Neutrophil (primary cell): Measurements from ENCODE around the gene NAALADL2.

ENCODE experiments used
- H3K27ac ChIP-seq: fragments of 200-600 bp; sonication (generic); 2 replicates; pipeline ENCODE4 v1.5.1; 2016; ENCODE audit warnings: mild to moderate bottlenecking, moderate library complexity
- H3K27me3 ChIP-seq: fragments of 200-600 bp; sonication (generic); 2 replicates; pipeline ENCODE4 v1.6.0; 2016; ENCODE audit warnings: mild to moderate bottlenecking
- H3K36me3 ChIP-seq: fragments of 200-600 bp; sonication (generic); 2 replicates; pipeline ENCODE4 v1.5.1; 2017
- H3K4me1 ChIP-seq, 2 experiments: fragments of 200-600 bp in 1 of 2; sonication (generic) in 1 of 2; 1 replicate in 1 of 2; 2 replicates in 1 of 2; pipeline versions ENCODE4 v1.5.1 to v1.6.1; 2013 to 2016; ENCODE audit warnings: low read depth in 1 of 2, low read length in 1 of 2, mild to moderate bottlenecking in 1 of 2, moderate library complexity in 1 of 2; ENCODE audit not compliant: control insufficient read depth in 1 of 2, insufficient read depth in 1 of 2
- H3K4me3 ChIP-seq, 2 experiments: fragments of 200-600 bp in 1 of 2; sonication (generic) in 1 of 2; 1 replicate in 1 of 2; 2 replicates in 1 of 2; pipeline ENCODE4 v1.5.1; 2013 to 2016; ENCODE audit warnings: low read depth in 1 of 2, low read length in 1 of 2, mild to moderate bottlenecking in 1 of 2, moderate library complexity in 1 of 2
- H3K9me3 ChIP-seq: fragments of 200-600 bp; sonication (generic); 2 replicates; pipeline ENCODE4 v1.5.1; 2016
- TF ChIP-seq, protein P1 (sequence below): fragments of 200-600 bp; sonication (generic); IDR thresholded peaks from 2 replicates; pipeline ENCODE4 v1.5.1; 2016; ENCODE audit warnings: antibody characterized with exemption

The NAALADL2 gene

DNA sequence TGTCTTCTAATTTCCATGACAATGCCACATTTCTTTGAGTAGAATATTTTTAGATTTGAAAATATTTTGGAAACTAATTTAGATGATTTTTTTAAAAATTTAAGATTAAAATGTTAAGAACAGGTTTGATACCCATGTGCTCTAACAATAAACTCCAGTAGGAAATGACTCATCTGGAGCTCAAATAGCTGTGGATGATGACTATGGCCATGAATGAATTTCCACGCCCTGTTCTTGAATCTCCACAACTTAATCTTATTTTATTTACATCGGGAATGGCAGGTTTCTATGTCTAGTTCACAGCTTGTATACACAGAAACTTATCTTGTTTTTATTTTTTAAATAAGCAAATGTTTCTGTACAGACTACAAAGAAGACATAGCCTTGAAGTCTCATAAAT is 726.8 kb downstream of the NAALADL2 start:
- TF ChIP-seq, protein P1, sequence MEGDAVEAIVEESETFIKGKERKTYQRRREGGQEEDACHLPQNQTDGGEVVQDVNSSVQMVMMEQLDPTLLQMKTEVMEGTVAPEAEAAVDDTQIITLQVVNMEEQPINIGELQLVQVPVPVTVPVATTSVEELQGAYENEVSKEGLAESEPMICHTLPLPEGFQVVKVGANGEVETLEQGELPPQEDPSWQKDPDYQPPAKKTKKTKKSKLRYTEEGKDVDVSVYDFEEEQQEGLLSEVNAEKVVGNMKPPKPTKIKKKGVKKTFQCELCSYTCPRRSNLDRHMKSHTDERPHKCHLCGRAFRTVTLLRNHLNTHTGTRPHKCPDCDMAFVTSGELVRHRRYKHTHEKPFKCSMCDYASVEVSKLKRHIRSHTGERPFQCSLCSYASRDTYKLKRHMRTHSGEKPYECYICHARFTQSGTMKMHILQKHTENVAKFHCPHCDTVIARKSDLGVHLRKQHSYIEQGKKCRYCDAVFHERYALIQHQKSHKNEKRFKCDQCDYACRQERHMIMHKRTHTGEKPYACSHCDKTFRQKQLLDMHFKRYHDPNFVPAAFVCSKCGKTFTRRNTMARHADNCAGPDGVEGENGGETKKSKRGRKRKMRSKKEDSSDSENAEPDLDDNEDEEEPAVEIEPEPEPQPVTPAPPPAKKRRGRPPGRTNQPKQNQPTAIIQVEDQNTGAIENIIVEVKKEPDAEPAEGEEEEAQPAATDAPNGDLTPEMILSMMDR, result no peak
- no peaks in the 10 kb centered on the region for H3K36me3 ChIP-seq
- no peak overlapping the region for H3K27ac ChIP-seq
- H3K9me3 ChIP-seq, result no peaks in the 10 kb centered on the region
- no peak overlapping the region for H3K4me3 ChIP-seq
- H3K4me1 ChIP-seq, result no peaks in the 10 kb centered on the region
- no peaks in the 10 kb centered on the region for H3K27me3 ChIP-seq

DNA sequence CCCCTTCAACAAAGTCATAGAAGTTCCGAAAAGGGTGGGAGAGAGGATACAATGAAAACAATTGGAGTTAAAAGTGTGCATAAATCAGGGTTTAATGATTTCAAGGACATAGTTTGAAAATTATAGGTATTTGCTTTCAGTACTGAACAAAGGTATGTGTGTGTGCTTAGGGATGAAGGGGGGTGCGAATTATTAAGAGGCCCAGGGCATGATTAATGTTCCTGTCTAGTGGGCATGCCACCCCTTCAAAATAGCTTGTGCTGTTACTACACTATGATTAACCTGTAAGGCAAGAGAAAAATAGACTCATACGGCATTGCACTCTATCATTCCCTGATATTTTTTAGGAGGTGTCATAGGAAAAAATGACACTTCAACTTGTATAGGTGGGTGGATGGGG is 731.6 kb downstream of the NAALADL2 start:
- Histone ChIP-seq H3K4me1 (no peaks in the 10 kb centered on the region), H3K9me3 (no peaks in the 10 kb centered on the region), H3K27me3 (no peaks in the 10 kb centered on the region), H3K36me3 (no peaks in the 10 kb centered on the region), H3K4me3 (no peak overlapping the region), H3K27ac (no peak overlapping the region)
- TF ChIP-seq, protein P1, result no peak

DNA sequence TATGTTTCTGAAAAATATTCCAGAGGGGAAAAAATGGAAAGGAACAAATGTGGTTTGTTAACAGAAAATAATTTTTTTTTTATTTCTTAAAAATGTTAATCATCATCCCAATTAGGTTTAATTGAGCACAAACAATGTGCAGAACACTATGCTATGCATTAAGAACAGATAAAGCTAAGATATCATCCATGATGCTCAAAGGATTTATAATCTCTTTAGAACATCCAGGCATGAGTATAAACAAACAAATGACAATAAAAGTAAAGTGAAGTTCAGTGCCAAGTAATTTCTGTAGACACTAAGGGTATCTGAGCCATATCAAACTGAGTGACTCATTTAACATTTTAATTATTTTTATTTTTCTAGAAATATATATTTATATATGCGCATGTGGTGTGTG is 732.2 kb downstream of the NAALADL2 start:
- no peaks in the 10 kb centered on the region for H3K36me3 ChIP-seq
- H3K9me3 ChIP-seq, result no peaks in the 10 kb centered on the region
- H3K4me1 ChIP-seq, result no peaks in the 10 kb centered on the region
- H3K27me3 ChIP-seq, result no peaks in the 10 kb centered on the region
- TF ChIP-seq, protein P1, result no peak
- no peak overlapping the region for H3K27ac ChIP-seq
- no peak overlapping the region for H3K4me3 ChIP-seq

DNA sequence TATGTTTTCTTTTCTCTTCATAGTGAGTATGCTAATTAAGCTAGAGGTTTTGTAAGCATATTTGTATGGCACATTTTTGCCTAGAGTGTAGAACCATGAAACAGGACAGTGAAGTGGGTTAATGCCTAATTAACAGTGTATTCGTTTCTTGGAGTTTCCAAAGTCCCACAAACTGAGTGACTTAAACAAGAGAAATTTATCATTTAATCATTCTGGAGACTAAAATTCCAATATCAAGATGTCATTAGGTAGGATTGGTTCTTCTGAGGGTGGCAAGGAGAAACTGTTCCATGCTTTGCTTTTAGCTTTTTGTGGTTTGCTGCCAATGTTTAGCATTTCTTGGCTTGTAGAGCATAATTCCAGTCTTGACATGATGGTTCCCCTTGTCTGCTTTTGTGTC is 734.2 kb downstream of the NAALADL2 start:
- TF ChIP-seq, protein P1, result no peak
- H3K4me3 ChIP-seq, result no peak overlapping the region
- H3K27me3 ChIP-seq, result no peaks in the 10 kb centered on the region
- no peaks in the 10 kb centered on the region for H3K4me1 ChIP-seq
- H3K27ac ChIP-seq, result no peak overlapping the region
- no peaks in the 10 kb centered on the region for H3K36me3 ChIP-seq
- H3K9me3 ChIP-seq, result no peaks in the 10 kb centered on the region

DNA sequence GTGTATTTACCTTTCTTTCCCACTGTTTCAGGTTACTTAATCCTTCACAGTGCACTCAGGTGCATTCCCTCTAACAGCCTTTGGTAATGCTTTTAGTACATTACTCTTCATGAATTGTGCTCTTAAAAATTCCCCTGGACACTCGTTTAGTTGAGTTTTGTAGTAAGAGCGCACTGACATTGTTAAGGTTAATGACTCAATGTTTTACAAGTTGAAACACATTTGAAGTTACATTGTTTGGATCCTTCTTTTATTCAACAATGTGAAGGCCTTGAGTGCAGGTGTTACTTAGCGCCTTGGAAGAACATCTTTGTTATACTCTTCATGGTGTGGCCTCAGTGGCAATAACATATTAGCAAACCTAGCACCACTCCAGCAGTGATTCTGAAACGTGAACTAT is 739.6 kb downstream of the NAALADL2 start:
- TF ChIP-seq, protein P1, result no peak
- Histone ChIP-seq H3K36me3 (no peaks in the 10 kb centered on the region), H3K27ac (no peak overlapping the region), H3K27me3 (no peaks in the 10 kb centered on the region), H3K4me1 (no peaks in the 10 kb centered on the region), H3K4me3 (no peak overlapping the region), H3K9me3 (no peaks in the 10 kb centered on the region)

DNA sequence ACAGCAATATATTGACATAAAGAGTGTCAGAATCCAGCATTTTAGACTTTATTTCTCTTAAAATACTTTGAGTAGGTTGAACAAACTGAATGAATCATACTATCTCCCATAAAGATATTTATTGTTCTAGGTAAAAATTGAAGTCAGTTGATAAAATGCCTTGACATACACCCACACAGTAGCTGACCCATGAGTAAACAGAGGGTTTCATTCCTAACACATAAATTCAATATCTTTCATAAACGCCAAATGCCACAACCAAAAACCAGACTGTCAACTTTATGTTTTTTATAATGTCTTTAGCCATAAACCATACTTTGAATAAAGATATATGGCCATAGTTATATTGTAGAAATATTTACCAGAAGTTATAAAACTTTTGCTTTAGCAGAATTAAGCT is 742.4 kb downstream of the NAALADL2 start:
- no peak overlapping the region for H3K4me3 ChIP-seq
- no peaks in the 10 kb centered on the region for H3K36me3 ChIP-seq
- H3K9me3 ChIP-seq, result peaks cover 3% of the 10 kb centered on the region
- no peaks in the 10 kb centered on the region for H3K4me1 ChIP-seq
- no peaks in the 10 kb centered on the region for H3K27me3 ChIP-seq
- H3K27ac ChIP-seq, result no peak overlapping the region
- TF ChIP-seq, protein P1, result no peak
